HCT116 (cell line): ENCODE measurements around the gene PRRX2.

Experiments used
- CEBPB ChIP-seq: IDR thresholded peaks from 2 replicates; pipeline ENCODE4 v1.6.1; 2012; ENCODE audit warnings: low read depth
- CTCF ChIP-seq, 3 experiments: fragments of 200-600 bp in 1 of 3; sonication (generic) in 1 of 3; IDR thresholded peaks in 2 of 3; conservative IDR thresholded peaks in 1 of 3; 2 replicates each; pipeline ENCODE4 v1.5.1; 2012 to 2017; ENCODE audit warnings: low read depth in 2 of 3, low read length in 2 of 3, antibody characterized with exemption in 1 of 3, borderline replicate concordance in 1 of 3, control low read depth in 1 of 3, mild to moderate bottlenecking in 1 of 3, mixed read lengths in 1 of 3, mixed run types in 1 of 3, moderate library complexity in 1 of 3; ENCODE audit not compliant: insufficient read depth in 1 of 3
- EZH2 ChIP-seq: fragments of 200-600 bp; sonication (generic); IDR thresholded peaks from 2 replicates; pipeline ENCODE4 v1.6.1; 2017; ENCODE audit warnings: antibody characterized with exemption, mixed run types
- EZH2phosphoT487 ChIP-seq: fragments of 200-600 bp; IDR thresholded peaks from 2 replicates; pipeline ENCODE4 v1.6.1; 2018; ENCODE audit warnings: antibody characterized with exemption, borderline replicate concordance
- MAX ChIP-seq: IDR thresholded peaks from 2 replicates; pipeline ENCODE4 v1.6.1; 2012
- POLR2A ChIP-seq: IDR thresholded peaks from 2 replicates; pipeline ENCODE4 v1.7.0; 2011; ENCODE audit warnings: borderline replicate concordance; ENCODE audit not compliant: insufficient read depth, insufficient read length; ENCODE audit errors: extremely low read depth
- POLR2AphosphoS5 ChIP-seq: IDR thresholded peaks from 2 replicates; pipeline ENCODE4 v1.6.1; 2011; ENCODE audit warnings: mild to moderate bottlenecking, low read depth, low read length, moderate library complexity
- REST ChIP-seq: IDR thresholded peaks from 2 replicates; pipeline ENCODE4 v1.6.1; 2012; ENCODE audit warnings: low read depth
- SIN3A ChIP-seq: IDR thresholded peaks from 2 replicates; pipeline ENCODE4 v1.6.1; 2012; ENCODE audit warnings: low read depth
- TCF7L2 ChIP-seq: IDR thresholded peaks from 2 replicates; pipeline ENCODE4 v1.7.0; 2011; ENCODE audit warnings: borderline replicate concordance, inconsistent platforms; ENCODE audit not compliant: insufficient read depth, insufficient read length; ENCODE audit errors: extremely low read depth
- ZBTB33 ChIP-seq: IDR thresholded peaks from 2 replicates; pipeline ENCODE4 v1.6.1; 2011; ENCODE audit warnings: mild to moderate bottlenecking, low read length, moderate library complexity; ENCODE audit not compliant: insufficient replicate concordance; ENCODE audit errors: extremely low read depth
- ZNF274 ChIP-seq: fragments of 200-500 bp; sonication (Bioruptor generic); IDR thresholded peaks from 2 replicates; pipeline ENCODE4 v1.6.1; 2014; ENCODE audit warnings: mild to moderate bottlenecking, low read depth, low read length, inconsistent platforms

DNA sequence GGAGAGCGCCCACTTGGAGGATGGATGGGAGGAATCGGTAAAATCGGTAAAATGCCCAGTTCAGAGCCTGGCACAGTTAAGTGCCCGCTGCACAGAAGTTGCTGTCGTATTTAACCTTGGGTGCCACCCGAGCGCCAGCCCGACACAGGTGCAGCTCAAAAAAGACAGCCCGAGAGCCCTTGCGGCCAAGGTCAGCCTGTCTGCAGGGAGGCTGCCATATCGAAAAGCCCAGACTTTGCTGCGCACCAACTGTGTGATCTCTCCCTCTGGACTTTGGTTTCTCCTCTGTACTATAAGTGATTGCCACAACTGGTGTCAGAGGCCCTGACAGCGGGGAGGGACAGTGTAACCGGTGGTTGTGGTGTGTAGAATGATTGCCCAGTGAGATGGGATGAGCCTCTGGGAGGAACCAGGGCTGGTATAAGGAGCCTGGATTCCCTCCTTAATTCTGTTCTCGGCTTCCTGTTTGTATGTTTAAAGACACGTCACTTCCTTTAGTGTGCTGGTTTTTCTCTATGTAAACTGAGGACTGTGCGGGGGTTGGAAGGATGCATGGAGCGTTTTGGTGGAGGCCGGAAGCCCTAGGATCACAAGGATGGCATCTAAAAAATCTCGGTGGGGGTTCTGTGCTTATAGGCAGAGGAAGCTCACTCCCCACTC is 38.7 kb upstream of the PRRX2 start:
- TF ChIP-seq CTCF (IDR thresholded peaks at IDR 0.05 in 2 of 3, conservative IDR thresholded peaks at IDR 0.05 in 1 of 3; ENCODE audit: borderline replicate concordance in 1 of 3, insufficient read depth in 1 of 3, low read depth in 2 of 3, low read length in 2 of 3) (no peak), POLR2A (no peak), CEBPB (no peak), EZH2phosphoT487 (no peak), ZNF274 (no peak), EZH2 (no peak), ZBTB33 (no peak), SIN3A (no peak), TCF7L2 (no peak), MAX (no peak), REST (no peak), POLR2AphosphoS5 (no peak)
